H1 (cell line): ENCODE measurements around the gene TGIF1. TPM values are rescaled to one million over a fixed set of nuclear protein-coding genes. Genes with fewer than 3 reads are reported as not detected.

Source experiments
- CTCF ChIA-PET: fragments of 300-600 bp; sonication (Branson Sonifier 250); formaldehyde crosslinking; loops from one replicate; lab custom pipeline; 2021; ENCODE audit not compliant: partially characterized antibody; lab: Charles Lee
- POLR2A ChIA-PET: fragments of 300-600 bp; sonication (Branson Sonifier 250); formaldehyde crosslinking; loops from one replicate; lab custom pipeline; 2021; ENCODE audit warnings: inconsistent platforms; ENCODE audit not compliant: partially characterized antibody; lab: Charles Lee
- DNase-seq, 2 experiments: peaks; one replicate each; pipeline versions ENCODE4 v3.0.0 to v3.0.0-alpha.2; 2010 to 2022; ENCODE audit warnings: low spot score in 2 of 2, low read depth in 1 of 2, mixed read lengths in 1 of 2
- FAIRE-seq: peaks from 2 replicates; lab custom pipeline; 2011; peaks lifted over from hg19 to GRCh38; lab: Jason Lieb, UNC
- H2AFZ ChIP-seq: 2 replicates; pipeline ENCODE4 v1.8.1; 2012; ENCODE audit warnings: low read length, inconsistent platforms
- H2AK5ac ChIP-seq: 2 replicates; pipeline ENCODE4 v1.6.1; 2013; ENCODE audit warnings: low read depth, low read length
- H2BK120ac ChIP-seq: replicated peaks from 2 replicates; pipeline ENCODE3; 2013; ENCODE audit warnings: low read depth, low read length, inconsistent platforms
- H2BK12ac ChIP-seq: 2 replicates; pipeline ENCODE4 v1.6.1; 2013; ENCODE audit warnings: low read depth, low read length
- H2BK15ac ChIP-seq: 2 replicates; pipeline ENCODE4 v1.6.1; 2013; ENCODE audit warnings: low read length
- H2BK20ac ChIP-seq: 2 replicates; pipeline ENCODE4 v1.6.1; 2013; ENCODE audit warnings: low read length
- H2BK5ac ChIP-seq: 2 replicates; pipeline ENCODE4 v1.6.1; 2013; ENCODE audit warnings: low read depth, low read length
- H3K14ac ChIP-seq: 2 replicates; pipeline ENCODE4 v1.6.1; 2013; ENCODE audit warnings: inconsistent platforms; ENCODE audit not compliant: insufficient read length
- H3K18ac ChIP-seq: 2 replicates; pipeline ENCODE4 v1.6.1; 2013; ENCODE audit warnings: low read length; ENCODE audit errors: extremely low read depth
- H3K23ac ChIP-seq: 2 replicates; pipeline ENCODE4 v1.6.1; 2013; ENCODE audit warnings: inconsistent platforms; ENCODE audit not compliant: insufficient read length
- H3K23me2 ChIP-seq: 2 replicates; pipeline ENCODE4 v1.6.1; 2013; ENCODE audit warnings: low read depth, low read length
- H3K27ac ChIP-seq: 2 replicates; pipeline ENCODE4 v1.6.1; 2011; ENCODE audit warnings: low read depth, low read length, inconsistent platforms
- H3K27me3 ChIP-seq, 4 experiments: replicated peaks in 1 of 4; 1 replicate in 1 of 4; 2 replicates in 3 of 4; pipeline versions ENCODE4 v1.6.1 to v1.8.1; 2011 to 2013; ENCODE audit warnings: low read length in 3 of 4, mild to moderate bottlenecking in 3 of 4, inconsistent platforms in 2 of 4, mixed read lengths in 2 of 4, moderate library complexity in 1 of 4; ENCODE audit not compliant: control insufficient read depth in 3 of 4, insufficient read depth in 3 of 4; ENCODE audit errors: extremely low read depth in 1 of 4
- H3K36me3 ChIP-seq, 4 experiments: 2 replicates each; pipeline versions ENCODE4 v1.6.1 to v1.8.1; 2011 to 2013; ENCODE audit warnings: mild to moderate bottlenecking in 4 of 4, low read length in 3 of 4, moderate library complexity in 2 of 4, control low read depth in 1 of 4, inconsistent platforms in 1 of 4; ENCODE audit not compliant: insufficient read depth in 4 of 4, control insufficient read depth in 2 of 4
- H3K4ac ChIP-seq: replicated peaks from 2 replicates; pipeline ENCODE3; 2013; ENCODE audit warnings: low read length, low read depth, mixed read lengths, inconsistent platforms; ENCODE audit not compliant: insufficient read length
- H3K4me1 ChIP-seq, 4 experiments: replicated peaks in 1 of 4; 1 replicate in 1 of 4; 2 replicates in 3 of 4; pipeline versions ENCODE4 v1.6.1 to v1.8.1; 2011 to 2013; ENCODE audit warnings: low read length in 3 of 4, inconsistent platforms in 2 of 4, mixed read lengths in 1 of 4; ENCODE audit not compliant: insufficient read depth in 4 of 4, control insufficient read depth in 3 of 4
- H3K4me2 ChIP-seq, 2 experiments: 2 replicates each; pipeline versions ENCODE4 v1.6.1 to v1.8.1; 2011 to 2013; ENCODE audit warnings: low read depth in 2 of 2, low read length in 2 of 2, control low read depth in 1 of 2, inconsistent platforms in 1 of 2, mild to moderate bottlenecking in 1 of 2; ENCODE audit not compliant: insufficient read depth in 1 of 2
- H3K4me3 ChIP-seq, 4 experiments: fragments of 200-600, 300-600 bp in 1 of 4; sonication (generic), shearing (Covaris generic), sonication (Bioruptor Twin) in 1 of 4; 2 replicates each; pipeline versions ENCODE4 v1.5.1 to v1.8.1; 2011 to 2016; ENCODE audit warnings: low read length in 4 of 4, low read depth in 3 of 4, control low read depth in 2 of 4, inconsistent platforms in 2 of 4, mild to moderate bottlenecking in 2 of 4, mixed read lengths in 1 of 4, moderate library complexity in 1 of 4; ENCODE audit not compliant: insufficient read depth in 2 of 4; ENCODE audit errors: extremely low read depth in 1 of 4
- H3K56ac ChIP-seq: replicated peaks from 2 replicates; pipeline ENCODE3; 2013; ENCODE audit warnings: low read depth, mild to moderate bottlenecking, mixed read lengths, low read length, inconsistent platforms; ENCODE audit not compliant: insufficient read length
- H3K79me1 ChIP-seq: 2 replicates; pipeline ENCODE4 v1.6.1; 2013; ENCODE audit warnings: low read depth, low read length, control low read depth
- H3K79me2 ChIP-seq, 2 experiments: 2 replicates each; pipeline versions ENCODE4 v1.6.1 to v1.8.1; 2012 to 2013; ENCODE audit warnings: low read length in 2 of 2, mild to moderate bottlenecking in 2 of 2, inconsistent platforms in 1 of 2; ENCODE audit not compliant: insufficient read depth in 2 of 2, control insufficient read depth in 1 of 2
- H3K9ac ChIP-seq, 4 experiments: replicated peaks in 1 of 4; 1 replicate in 1 of 4; 2 replicates in 3 of 4; pipeline versions ENCODE4 v1.6.1 to v1.8.1; 2011 to 2013; ENCODE audit warnings: low read depth in 3 of 4, low read length in 3 of 4, control low read depth in 2 of 4, mild to moderate bottlenecking in 2 of 4, moderate library complexity in 2 of 4, inconsistent platforms in 1 of 4; ENCODE audit errors: extremely low read depth in 1 of 4
- H3K9me3 ChIP-seq, 2 experiments: 2 replicates each; pipeline versions ENCODE4 v1.6.1 to v1.8.1; 2012 to 2013; ENCODE audit warnings: mild to moderate bottlenecking in 2 of 2, moderate library complexity in 2 of 2, control low read depth in 1 of 2, inconsistent platforms in 1 of 2, low read depth in 1 of 2, low read length in 1 of 2, mixed read lengths in 1 of 2; ENCODE audit not compliant: insufficient read depth in 2 of 2
- H4K20me1 ChIP-seq, 2 experiments: replicated peaks in 1 of 2; 2 replicates each; pipeline versions ENCODE3 to v1.8.1; 2011 to 2013; ENCODE audit warnings: inconsistent platforms in 2 of 2, low read length in 2 of 2, mild to moderate bottlenecking in 1 of 2; ENCODE audit not compliant: insufficient read depth in 2 of 2, control insufficient read depth in 1 of 2
- H4K5ac ChIP-seq: 2 replicates; pipeline ENCODE4 v1.6.1; 2013; ENCODE audit warnings: low read length, low read depth, mixed read lengths, inconsistent platforms; ENCODE audit not compliant: insufficient read length
- H4K8ac ChIP-seq: 2 replicates; pipeline ENCODE4 v1.8.0; 2013; ENCODE audit warnings: mild to moderate bottlenecking, moderate library complexity, low read length, inconsistent platforms; ENCODE audit not compliant: insufficient read depth; ENCODE audit errors: extremely low read depth
- H4K91ac ChIP-seq: replicated peaks from 2 replicates; pipeline ENCODE3; 2013; ENCODE audit warnings: low read length, mixed read lengths, inconsistent platforms; ENCODE audit not compliant: insufficient read length
- POLR2AphosphoS5 ChIP-seq: IDR thresholded peaks from 2 replicates; pipeline ENCODE4 v1.6.1; 2011; ENCODE audit warnings: low read depth, low read length
- ZNF274 ChIP-seq: IDR thresholded peaks from 2 replicates; pipeline ENCODE4 v1.7.0; 2012; ENCODE audit warnings: low read length, borderline replicate concordance; ENCODE audit errors: extremely low read depth
- WGBS, 2 experiments: shearing (Covaris generic) in 1 of 2; methylation state at CpG; one replicate each; pipeline versions ENCODE4 v1.1.6 to v1.1.7; 2013 to 2015; ENCODE audit warnings: low lambda C conversion rate in 2 of 2, mixed read lengths in 2 of 2, inconsistent platforms in 1 of 2, low coverage in 1 of 2, missing lambda C conversion rate in 1 of 2; ENCODE audit not compliant: insufficient replicate concordance in 2 of 2, insufficient coverage in 1 of 2, insufficient read length in 1 of 2; ENCODE audit errors: extremely low coverage in 1 of 2, missing lambda C conversion rate in 1 of 2; 5-methylcytosine and 5-hydroxymethylcytosine counted together
- polyA plus RNA-seq, 7 experiments: library from polyadenylated mRNA; depleted of rRNA in 3 of 7; stranded (reverse) in 5 of 7; unstranded in 2 of 7; fragments of >200 nt in 5 of 7; fragments of 200-250 nt in 2 of 7; gene quantifications; 1 replicate in 5 of 7; 2 replicates in 1 of 7; 4 replicates in 1 of 7; pipeline versions ENCODE4 v1.2.1 to v1.2.3, GENCODE V29; 2011 to 2013; ENCODE audit warnings: missing spikeins in 2 of 7, mixed read lengths in 2 of 7
- total RNA-seq: library from RNA; stranded (reverse); fragmentation: NEBNext Ultra II Directional; extraction: Animal tissue kit (Norgen Biotek cat#: 25700); gene quantifications from 2 replicates; pipeline ENCODE4 v1.2.1, GENCODE V29; 2021

TGIF1 gene
- total and polyA plus RNA-seq, 2 of the 8 experiments (the other 6 are each of a cell fraction or from before 2014, with no cell fraction given), result 256 to 262 TPM

DNA sequence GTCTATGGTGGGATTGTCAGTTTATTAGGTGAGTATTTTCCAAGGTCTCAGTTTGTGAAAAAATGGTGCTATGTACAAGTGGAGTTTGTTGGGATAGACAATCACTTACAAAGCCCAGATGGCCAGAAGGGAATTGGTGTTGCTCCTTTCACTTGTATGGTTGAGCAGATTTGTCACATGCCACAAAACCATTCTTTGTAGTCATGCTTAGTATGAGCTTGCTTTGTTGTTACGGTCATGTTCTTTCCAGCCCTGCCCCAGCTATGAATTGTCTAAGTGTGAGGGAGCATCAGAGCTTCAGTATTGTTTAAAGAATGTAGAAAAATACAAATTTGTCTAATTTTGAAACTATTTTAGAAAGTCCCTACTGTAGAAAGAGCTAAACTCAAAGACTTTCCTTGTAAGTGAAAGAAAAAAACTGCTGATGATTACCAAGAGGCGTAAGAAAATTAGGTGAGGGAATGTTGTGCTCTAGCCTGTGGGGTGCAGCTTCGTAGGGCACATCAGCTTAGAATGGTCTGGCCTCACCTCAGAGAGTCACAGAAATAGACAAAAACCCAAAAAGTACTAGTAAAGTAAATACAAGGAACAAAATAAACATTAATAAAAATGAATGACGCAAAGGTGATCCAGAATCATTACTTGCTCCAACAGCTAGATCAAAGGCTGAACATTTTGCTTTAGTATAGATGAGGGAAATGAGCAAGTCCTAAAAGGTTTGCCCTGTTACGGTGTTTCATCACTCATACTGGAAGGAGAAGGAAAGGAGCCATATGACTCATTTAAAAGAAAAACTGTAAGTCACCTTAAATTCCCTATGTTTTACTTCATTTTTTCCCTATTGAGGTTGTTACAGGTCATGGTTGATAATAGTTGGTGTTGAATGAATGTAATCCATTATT is 9.2 kb downstream of the TGIF1 start:
- no peak overlapping the region for H2BK12ac ChIP-seq
- H3K56ac ChIP-seq, result no peak overlapping the region
- no peaks in the 10 kb centered on the region for H3K23me2 ChIP-seq
- peaks cover 11 to 26% (median 24%) of the 10 kb centered on the region in 4 experiments; a peak in 6 of 7 replicates for H3K4me1 ChIP-seq
- no peak overlapping the region for H3K9ac ChIP-seq
- H3K23ac ChIP-seq, result no peak overlapping the region
- no peaks in the 10 kb centered on the region; the same call in 1 of the 2 replicates for H3K79me1 ChIP-seq
- peak overlapping the region in 1 of 2 experiments; percentile 30; a peak in 2 of 4 replicates for H3K4me2 ChIP-seq
- H3K27me3 ChIP-seq, result no peaks in the 10 kb centered on the region
- H2BK15ac ChIP-seq, result no peak overlapping the region
- H3K4ac ChIP-seq, result no peak overlapping the region
- H2BK20ac ChIP-seq, result no peak overlapping the region
- H4K91ac ChIP-seq, result no peak overlapping the region
- no peak overlapping the region for H3K4me3 ChIP-seq
- H3K18ac ChIP-seq, result no peak overlapping the region; the same call in 1 of the 2 replicates
- H3K14ac ChIP-seq, result no peak overlapping the region
- peaks cover 0 to 8% of the 10 kb centered on the region in 2 experiments for H4K20me1 ChIP-seq
- H2AK5ac ChIP-seq, result no peak overlapping the region
- no peaks in the 10 kb centered on the region for H3K9me3 ChIP-seq
- H4K5ac ChIP-seq, result no peak overlapping the region
- DNase-seq (no peak), FAIRE-seq (peak; percentile 58)
- no peak overlapping the region for H3K27ac ChIP-seq
- 93% methylated on average over 5 of the region's 5 CpGs; no CpG with 5 or more reads in 1 of the 2 experiments for WGBS, 2 experiments
- TF ChIP-seq ZNF274 (no peak), POLR2AphosphoS5 (peak; percentile 67; the same call in 1 of the 2 replicates)
- ChIA-PET POLR2A (interaction anchor here (0.7 to 8.2 kb wide), 10 partner anchors 8 to 207 kb away, joined by 3 to 58 read pairs (median 5); no protein-coding TSS in a partner anchor), CTCF (interaction anchor here (0.6 to 6.7 kb wide), 12 partner anchors 8 to 207 kb away, joined by 3 to 56 read pairs (median 5); no protein-coding TSS in a partner anchor)
- peaks cover 12 to 51% (median 36%) of the 10 kb centered on the region in 4 experiments for H3K36me3 ChIP-seq
- peaks cover 6 to 55% of the 10 kb centered on the region in 2 experiments for H3K79me2 ChIP-seq
- H4K8ac ChIP-seq, result no peak overlapping the region
- H2BK120ac ChIP-seq, result no peak overlapping the region
- H2BK5ac ChIP-seq, result no peak overlapping the region; the same call in 1 of the 2 replicates
- no peak overlapping the region for H2AFZ ChIP-seq
